Measurements from ENCODE around the gene ASIP.

GRCh38 chr20:34249291-34249690, 8.1 kb downstream of the ASIP start:
- TF ChIP-seq, protein P1, sequence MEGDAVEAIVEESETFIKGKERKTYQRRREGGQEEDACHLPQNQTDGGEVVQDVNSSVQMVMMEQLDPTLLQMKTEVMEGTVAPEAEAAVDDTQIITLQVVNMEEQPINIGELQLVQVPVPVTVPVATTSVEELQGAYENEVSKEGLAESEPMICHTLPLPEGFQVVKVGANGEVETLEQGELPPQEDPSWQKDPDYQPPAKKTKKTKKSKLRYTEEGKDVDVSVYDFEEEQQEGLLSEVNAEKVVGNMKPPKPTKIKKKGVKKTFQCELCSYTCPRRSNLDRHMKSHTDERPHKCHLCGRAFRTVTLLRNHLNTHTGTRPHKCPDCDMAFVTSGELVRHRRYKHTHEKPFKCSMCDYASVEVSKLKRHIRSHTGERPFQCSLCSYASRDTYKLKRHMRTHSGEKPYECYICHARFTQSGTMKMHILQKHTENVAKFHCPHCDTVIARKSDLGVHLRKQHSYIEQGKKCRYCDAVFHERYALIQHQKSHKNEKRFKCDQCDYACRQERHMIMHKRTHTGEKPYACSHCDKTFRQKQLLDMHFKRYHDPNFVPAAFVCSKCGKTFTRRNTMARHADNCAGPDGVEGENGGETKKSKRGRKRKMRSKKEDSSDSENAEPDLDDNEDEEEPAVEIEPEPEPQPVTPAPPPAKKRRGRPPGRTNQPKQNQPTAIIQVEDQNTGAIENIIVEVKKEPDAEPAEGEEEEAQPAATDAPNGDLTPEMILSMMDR (IDR thresholded peaks at IDR 0.05) = no peak
- no peak for TF ChIP-seq POLR2A (IDR thresholded peaks at IDR 0.05)

Data from right lobe of liver (tissue), 4 donors.